Measurements from ENCODE around the gene HAS3. TPM values are rescaled to one million over a fixed set of nuclear protein-coding genes. Genes with fewer than 3 reads are reported as not detected.

HAS3 gene
- total RNA-seq, 4 donors from 2014 or later, result 0.78 to 3.3 (median 1.2) TPM

GRCh38 chr16:69166946-69167930, 61.8 kb downstream of the HAS3 start:
- Histone ChIP-seq H3K27me3 (no peaks in the 10 kb centered on the region), H3K4me3 (no peak overlapping the region), H3K4me1 (peaks cover 0 to 26% (median 0%) of the 10 kb centered on the region in 3 donors), H3K36me3 (peaks cover 2 to 71% of the 10 kb centered on the region in 2 donors), H3K27ac (no peak overlapping the region), H3K9me3 (no peaks in the 10 kb centered on the region)
- no peak for ATAC-seq
- WGBS, 2 donors (ENCODE audit: low coverage in 1 of 2), result 64 to 71% methylated on average over 6 to 7 of the region's 7 CpGs
- TF ChIP-seq, protein P1, sequence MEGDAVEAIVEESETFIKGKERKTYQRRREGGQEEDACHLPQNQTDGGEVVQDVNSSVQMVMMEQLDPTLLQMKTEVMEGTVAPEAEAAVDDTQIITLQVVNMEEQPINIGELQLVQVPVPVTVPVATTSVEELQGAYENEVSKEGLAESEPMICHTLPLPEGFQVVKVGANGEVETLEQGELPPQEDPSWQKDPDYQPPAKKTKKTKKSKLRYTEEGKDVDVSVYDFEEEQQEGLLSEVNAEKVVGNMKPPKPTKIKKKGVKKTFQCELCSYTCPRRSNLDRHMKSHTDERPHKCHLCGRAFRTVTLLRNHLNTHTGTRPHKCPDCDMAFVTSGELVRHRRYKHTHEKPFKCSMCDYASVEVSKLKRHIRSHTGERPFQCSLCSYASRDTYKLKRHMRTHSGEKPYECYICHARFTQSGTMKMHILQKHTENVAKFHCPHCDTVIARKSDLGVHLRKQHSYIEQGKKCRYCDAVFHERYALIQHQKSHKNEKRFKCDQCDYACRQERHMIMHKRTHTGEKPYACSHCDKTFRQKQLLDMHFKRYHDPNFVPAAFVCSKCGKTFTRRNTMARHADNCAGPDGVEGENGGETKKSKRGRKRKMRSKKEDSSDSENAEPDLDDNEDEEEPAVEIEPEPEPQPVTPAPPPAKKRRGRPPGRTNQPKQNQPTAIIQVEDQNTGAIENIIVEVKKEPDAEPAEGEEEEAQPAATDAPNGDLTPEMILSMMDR (IDR thresholded peaks at IDR 0.05), result no peak
- TF ChIP-seq EP300 (IDR thresholded peaks at IDR 0.05) (no peak), POLR2AphosphoS5 (IDR thresholded peaks at IDR 0.05) (no peak), POLR2A (IDR thresholded peaks at IDR 0.05) (no peak)

Other genes starting within 250 kb of the HAS3 start
- 100 to 1,000 TPM in 1 of 4 donors, 10 to 100 TPM in 3; 44.0 to 102 (median 61.9) TPM for gene CHTF8, start 26.9 kb downstream of the HAS3 start, total RNA-seq
- gene UTP4, start 27.0 kb downstream of the HAS3 start, total RNA-seq, result 10 to 100 TPM; 16.4 to 36.2 (median 25.8) TPM
- 100 to 1,000 TPM in 1 of 4 donors, 10 to 100 TPM in 3; 39.1 to 137 (median 43.0) TPM for gene SNTB2, start 81.5 kb downstream of the HAS3 start, total RNA-seq
- gene VPS4A, start 205.7 kb downstream of the HAS3 start, total RNA-seq, result 10 to 100 TPM; 34.2 to 41.1 (median 36.6) TPM
- gene PDF, start 224.9 kb downstream of the HAS3 start, total RNA-seq, result 10 to 100 TPM in 3 of 4 donors, under 1 TPM in 1; 0.49 to 16.0 (median 13.7) TPM
- gene COG8, start 233.9 kb downstream of the HAS3 start, total RNA-seq, result 10 to 100 TPM; 33.3 to 48.6 (median 43.5) TPM
- 10 to 100 TPM in 3 of 4 donors, 1 to 10 TPM in 1; 7.5 to 18.9 (median 15.0) TPM for gene NIP7, start 234.1 kb downstream of the HAS3 start, total RNA-seq
- gene TMED6, start 246.1 kb downstream of the HAS3 start, total RNA-seq, result 1 to 10 TPM in 1 of 4 donors, not detected in 3; 2.2 TPM